Stimulated activated CD4-positive, alpha-beta T cell treated with anti-CD3 and anti-CD28 coated beads, Interleukin-2, amount 100 ng/mL, for 48 hours (primary cell): ENCODE measurements around the gene EI24.
A peak's percentile ranks its signal among the peaks of the same experiment; 100 is the strongest.

Source experiments
- DNase-seq, 2 donors: peaks; one replicate each; pipeline ENCODE4 v3.0.0-alpha.2; 2020

Gene EI24

GRCh38 chr11:125583496-125583895 is 14.2 kb downstream of the EI24 start:
- DNase-seq: no peak

GRCh38 chr11:125585487-125585886 is 16.2 kb downstream of the EI24 start:
- no peak for DNase-seq

GRCh38 chr11:125586623-125587022 is 17.3 kb downstream of the EI24 start:
- no peak for DNase-seq

- DNase-seq: no peak
Measured at GRCh38 chr11:125587480-125587879, 18.2 kb downstream of the EI24 start.

- no peak for DNase-seq
Measured at GRCh38 chr11:125588505-125588904, 19.2 kb downstream of the EI24 start.

GRCh38 chr11:125591649-125592304 is 22.5 kb downstream of the EI24 start:
- peak; percentile 15 to 29 for DNase-seq

GRCh38 chr11:125592305-125593113 is 23.2 kb downstream of the EI24 start, which contains the start of gene STT3A:
Gene STT3A (plus strand): TSS chr11:125592852. CDS start chr11:125595916, 3,064 bp downstream.
- DNase-seq: peak; percentile 96 to 97

GRCh38 chr11:125593114-125593820 is 24.0 kb downstream of the EI24 start:
- DNase-seq: no peak

- no peak for DNase-seq
Measured at GRCh38 chr11:125594958-125595357, 25.7 kb downstream of the EI24 start.

- no peak for DNase-seq
Measured at GRCh38 chr11:125600663-125601062, 31.4 kb downstream of the EI24 start.

GRCh38 chr11:125603207-125603606 is 33.9 kb downstream of the EI24 start:
- no peak for DNase-seq

- DNase-seq: no peak
Measured at GRCh38 chr11:125605417-125605816, 36.1 kb downstream of the EI24 start.

- no peak for DNase-seq
Measured at GRCh38 chr11:125609545-125609944, 40.3 kb downstream of the EI24 start.

- DNase-seq: no peak
Measured at GRCh38 chr11:125618383-125618782, 49.1 kb downstream of the EI24 start.

GRCh38 chr11:125621995-125622394 is 52.7 kb downstream of the EI24 start:
- no peak for DNase-seq

GRCh38 chr11:125623064-125623463 is 53.8 kb downstream of the EI24 start:
- DNase-seq: no peak

- DNase-seq: no peak
Measured at GRCh38 chr11:125624756-125625213, 55.5 kb downstream of the EI24 start, which contains the start of gene CHEK1. Gene CHEK1 (plus strand): TSS chr11:125625163. CDS start chr11:125626769, 1,606 bp downstream.

- DNase-seq: no peak
Measured at GRCh38 chr11:125625225-125625629, 56.0 kb downstream of the EI24 start.

GRCh38 chr11:125625630-125626287 is 56.5 kb downstream of the EI24 start:
- peak; percentile 83 to 86 for DNase-seq

- DNase-seq: no peak
Measured at GRCh38 chr11:125626288-125626950, 57.1 kb downstream of the EI24 start.

GRCh38 chr11:125627236-125627910 is 58.1 kb downstream of the EI24 start:
- no peak for DNase-seq
